ENCODE results near the gene SARS1.

SARS1 gene

DNA sequence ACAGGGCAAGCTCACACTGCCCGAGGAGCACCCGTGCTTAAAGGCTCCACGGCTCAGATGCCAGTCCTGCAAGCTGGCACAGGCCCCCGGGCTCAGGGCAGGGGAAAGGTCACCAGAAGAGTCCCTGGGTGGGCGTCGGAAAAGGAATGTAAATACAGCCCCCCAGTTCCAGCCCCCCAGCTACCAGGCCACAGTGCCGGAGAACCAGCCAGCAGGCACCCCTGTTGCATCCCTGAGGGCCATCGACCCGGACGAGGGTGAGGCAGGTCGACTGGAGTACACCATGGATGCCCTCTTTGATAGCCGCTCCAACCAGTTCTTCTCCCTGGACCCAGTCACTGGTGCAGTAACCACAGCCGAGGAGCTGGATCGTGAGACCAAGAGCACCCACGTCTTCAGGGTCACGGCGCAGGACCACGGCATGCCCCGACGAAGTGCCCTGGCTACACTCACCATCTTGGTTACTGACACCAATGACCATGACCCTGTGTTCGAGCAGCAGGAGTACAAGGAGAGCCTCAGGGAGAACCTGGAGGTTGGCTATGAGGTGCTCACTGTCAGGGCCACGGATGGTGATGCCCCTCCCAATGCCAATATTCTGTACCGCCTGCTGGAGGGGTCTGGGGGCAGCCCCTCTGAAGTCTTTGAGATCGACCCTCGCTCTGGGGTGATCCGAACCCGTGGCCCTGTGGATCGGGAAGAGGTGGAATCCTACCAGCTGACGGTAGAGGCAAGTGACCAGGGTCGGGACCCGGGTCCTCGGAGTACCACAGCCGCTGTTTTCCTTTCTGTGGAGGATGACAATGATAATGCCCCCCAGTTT, 36.9 kb downstream of the SARS1 start:
- no peak for DNase-seq (ENCODE audit: low read depth)

DNA sequence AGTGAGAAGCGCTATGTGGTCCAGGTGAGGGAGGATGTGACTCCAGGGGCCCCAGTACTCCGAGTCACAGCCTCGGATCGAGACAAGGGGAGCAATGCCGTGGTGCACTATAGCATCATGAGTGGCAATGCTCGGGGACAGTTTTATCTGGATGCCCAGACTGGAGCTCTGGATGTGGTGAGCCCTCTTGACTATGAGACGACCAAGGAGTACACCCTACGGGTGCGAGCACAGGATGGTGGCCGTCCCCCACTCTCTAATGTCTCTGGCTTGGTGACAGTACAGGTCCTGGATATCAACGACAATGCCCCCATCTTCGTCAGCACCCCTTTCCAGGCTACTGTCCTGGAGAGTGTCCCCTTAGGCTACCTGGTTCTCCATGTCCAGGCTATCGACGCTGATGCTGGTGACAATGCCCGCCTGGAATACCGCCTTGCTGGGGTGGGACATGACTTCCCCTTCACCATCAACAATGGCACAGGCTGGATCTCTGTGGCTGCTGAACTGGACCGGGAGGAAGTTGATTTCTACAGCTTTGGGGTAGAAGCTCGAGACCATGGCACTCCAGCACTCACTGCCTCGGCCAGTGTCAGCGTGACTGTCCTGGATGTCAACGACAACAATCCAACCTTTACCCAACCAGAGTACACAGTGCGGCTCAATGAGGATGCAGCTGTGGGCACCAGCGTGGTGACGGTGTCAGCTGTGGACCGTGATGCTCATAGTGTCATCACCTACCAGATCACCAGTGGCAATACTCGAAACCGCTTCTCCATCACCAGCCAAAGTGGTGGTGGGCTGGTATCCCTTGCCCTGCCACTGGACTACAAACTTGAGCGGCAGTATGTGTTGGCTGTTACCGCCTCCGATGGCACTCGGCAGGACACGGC, 37.8 kb downstream of the SARS1 start:
- DNase-seq (ENCODE audit: low read depth): no peak

DNA sequence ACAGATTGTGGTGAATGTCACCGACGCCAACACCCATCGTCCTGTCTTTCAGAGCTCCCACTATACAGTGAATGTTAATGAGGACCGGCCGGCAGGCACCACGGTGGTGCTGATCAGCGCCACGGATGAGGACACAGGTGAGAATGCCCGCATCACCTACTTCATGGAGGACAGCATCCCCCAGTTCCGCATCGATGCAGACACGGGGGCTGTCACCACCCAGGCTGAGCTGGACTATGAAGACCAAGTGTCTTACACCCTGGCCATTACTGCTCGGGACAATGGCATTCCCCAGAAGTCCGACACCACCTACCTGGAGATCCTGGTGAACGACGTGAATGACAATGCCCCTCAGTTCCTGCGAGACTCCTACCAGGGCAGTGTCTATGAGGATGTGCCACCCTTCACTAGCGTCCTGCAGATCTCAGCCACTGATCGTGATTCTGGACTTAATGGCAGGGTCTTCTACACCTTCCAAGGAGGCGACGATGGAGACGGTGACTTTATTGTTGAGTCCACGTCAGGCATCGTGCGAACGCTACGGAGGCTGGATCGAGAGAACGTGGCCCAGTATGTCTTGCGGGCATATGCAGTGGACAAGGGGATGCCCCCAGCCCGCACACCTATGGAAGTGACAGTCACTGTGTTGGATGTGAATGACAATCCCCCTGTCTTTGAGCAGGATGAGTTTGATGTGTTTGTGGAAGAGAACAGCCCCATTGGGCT, 38.6 kb downstream of the SARS1 start:
- DNase-seq (ENCODE audit: low read depth): no peak

DNA sequence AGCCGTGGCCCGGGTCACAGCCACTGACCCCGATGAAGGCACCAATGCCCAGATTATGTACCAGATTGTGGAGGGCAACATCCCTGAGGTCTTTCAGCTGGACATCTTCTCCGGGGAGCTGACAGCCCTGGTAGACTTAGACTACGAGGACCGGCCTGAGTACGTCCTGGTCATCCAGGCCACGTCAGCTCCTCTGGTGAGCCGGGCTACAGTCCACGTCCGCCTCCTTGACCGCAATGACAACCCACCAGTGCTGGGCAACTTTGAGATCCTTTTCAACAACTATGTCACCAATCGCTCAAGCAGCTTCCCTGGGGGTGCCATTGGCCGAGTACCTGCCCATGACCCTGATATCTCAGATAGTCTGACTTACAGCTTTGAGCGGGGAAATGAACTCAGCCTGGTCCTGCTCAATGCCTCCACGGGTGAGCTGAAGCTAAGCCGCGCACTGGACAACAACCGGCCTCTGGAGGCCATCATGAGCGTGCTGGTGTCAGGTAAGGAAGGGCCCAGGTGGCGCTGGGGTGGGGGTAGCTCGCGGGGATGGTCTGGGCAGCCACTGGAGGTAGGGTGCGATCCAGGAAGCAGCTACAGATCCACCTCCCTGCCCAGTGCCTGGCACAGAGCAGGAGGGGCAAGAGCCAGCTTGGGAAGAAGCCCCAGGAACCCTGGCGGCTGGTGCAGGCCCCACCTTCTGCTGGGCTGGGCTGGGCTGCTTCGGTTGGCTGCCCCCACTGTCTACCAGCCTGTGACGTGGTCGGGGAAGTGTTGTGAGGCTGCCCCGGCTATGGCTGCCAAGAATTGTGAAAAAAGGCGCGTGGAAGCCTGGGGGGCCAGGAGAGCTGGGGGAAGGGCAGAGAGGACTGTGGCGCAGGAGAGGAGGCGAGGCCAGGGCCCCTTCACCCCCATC, 39.4 kb downstream of the SARS1 start:
- no peak for DNase-seq (ENCODE audit: low read depth)

DNA sequence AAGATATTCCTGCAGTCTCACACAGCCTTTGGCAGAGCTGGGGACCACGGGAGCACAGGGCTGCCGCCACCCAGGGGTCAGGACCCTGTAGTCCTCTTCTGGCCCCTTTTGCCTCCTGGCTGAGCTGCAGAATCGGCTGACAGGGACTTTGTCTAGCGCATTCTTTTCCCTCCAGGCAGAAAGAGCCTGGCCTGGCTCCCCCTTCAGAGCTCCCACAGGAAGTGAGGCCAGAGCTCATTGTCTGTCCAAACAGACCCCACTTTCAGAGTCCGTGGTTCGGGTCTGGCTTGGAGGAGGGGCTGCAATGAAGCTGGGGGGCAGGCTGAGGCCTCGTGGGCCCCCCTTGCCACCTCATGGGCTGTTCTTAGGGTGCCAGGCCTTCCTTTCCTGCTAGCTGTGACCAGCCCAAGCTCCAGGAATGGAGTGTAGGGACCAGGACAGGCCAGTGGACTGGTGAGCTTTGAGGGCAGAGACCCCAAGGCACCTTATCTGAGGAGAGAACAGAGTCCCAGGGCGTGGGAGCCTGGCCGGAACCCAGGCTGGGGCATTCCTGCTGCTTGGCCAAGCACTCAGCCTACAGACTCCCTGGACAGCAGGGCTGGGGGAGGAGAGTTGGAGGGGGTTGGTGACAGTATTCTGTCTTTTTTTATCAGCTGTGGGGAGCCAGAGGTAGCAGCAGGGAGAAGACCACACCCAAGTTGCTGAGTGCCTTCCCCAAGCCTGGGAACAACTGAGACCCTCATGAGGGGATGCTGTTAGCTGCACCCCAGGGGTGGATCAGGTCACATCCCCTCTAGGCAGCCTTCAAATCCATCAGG, 40.3 kb downstream of the SARS1 start:
- no peak for DNase-seq (ENCODE audit: low read depth)

DNA sequence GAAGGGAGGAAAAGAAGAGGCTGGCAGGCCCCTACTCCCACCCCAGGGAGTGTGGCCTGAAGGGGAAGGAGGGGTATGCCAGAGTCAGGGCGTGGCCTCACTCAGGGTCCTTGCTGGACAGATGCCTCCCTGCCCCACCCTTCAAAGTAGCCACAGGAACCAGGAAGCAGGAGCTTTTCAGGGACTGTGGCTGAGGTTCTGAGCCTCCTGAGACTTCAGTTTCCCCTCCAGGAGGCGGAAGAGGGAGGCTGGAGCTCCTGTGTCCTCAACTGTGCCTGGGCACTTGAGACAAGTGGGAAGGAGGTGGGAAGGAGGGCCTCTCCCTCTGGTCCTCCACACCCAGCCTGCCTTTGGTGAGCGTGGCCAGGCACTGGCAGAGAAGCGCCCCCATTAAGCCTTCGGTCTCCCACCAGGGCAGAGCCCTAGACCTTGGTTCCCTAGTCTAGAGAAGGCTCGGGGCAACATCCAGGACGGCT, 40.9 kb downstream of the SARS1 start:
- no peak for DNase-seq (ENCODE audit: low read depth)

DNA sequence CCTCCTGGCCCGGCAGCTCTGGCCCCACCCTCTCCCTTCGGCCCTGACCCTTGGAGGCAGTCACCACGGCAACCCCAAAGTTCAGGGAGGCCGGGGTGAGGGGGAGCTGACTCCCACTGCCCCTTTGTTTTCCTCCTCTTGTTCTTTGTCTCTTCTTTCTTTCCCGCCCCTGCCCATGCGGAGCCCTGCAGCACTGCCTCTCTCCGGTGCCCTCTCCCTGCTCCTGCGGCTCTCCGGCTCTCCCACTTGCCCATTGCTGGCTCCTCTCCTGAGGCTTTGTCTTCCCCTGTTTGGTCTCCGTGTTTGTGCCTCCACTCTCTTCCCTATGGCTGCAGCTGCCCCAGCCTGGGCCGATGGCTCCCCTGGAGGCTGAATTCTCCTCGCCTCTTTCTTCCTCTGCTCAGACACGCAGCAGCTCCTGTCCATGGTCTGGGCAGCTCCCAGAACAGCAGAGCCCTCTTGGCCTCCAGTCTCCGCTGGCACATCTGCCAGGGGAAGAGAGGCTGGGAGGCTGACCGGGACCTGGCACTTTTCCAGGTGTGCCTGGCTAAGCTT, 41.5 kb downstream of the SARS1 start:
- DNase-seq (ENCODE audit: low read depth): no peak

DNA sequence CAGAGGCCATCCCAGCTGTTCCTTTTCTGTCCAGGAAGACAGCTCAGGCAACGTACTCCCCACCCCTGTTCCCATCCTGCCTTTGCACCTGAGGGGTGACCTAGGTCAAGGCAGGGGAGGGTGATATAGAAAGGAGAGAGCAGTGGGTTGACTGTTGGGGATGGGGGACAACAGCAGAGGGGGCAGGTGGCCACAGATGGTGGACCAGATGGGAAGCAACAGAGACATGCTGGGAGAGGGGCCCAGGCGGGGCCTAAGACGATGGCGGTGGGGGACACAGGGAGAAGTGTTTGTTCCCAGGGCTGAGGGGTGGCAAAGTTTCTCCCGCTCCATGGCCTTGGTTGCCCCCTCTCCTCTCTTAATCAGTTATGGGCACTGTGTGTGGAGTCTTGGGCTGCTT, 42.0 kb downstream of the SARS1 start:
- no peak for DNase-seq (ENCODE audit: low read depth)

DNA sequence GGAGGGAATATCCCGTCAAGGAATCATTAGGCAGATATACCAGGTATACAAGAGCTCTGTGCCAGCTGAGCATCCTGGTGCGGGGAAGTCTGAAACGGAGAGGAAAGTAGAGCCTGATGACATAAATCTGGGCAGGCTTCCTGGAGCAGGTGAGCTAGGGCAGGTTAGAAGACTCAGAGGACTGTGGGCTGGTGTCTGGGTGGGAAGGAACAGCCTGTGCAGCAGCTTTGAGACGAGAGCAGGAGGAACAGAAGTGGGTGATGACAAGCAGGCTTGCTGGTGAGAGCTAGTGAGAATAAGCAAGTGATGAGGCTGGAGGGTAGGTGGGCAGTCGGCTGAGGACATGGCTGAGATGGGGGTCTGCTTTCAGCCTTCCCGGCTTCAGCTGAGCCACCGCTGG, 42.4 kb downstream of the SARS1 start:
- DNase-seq (ENCODE audit: low read depth): no peak

DNA sequence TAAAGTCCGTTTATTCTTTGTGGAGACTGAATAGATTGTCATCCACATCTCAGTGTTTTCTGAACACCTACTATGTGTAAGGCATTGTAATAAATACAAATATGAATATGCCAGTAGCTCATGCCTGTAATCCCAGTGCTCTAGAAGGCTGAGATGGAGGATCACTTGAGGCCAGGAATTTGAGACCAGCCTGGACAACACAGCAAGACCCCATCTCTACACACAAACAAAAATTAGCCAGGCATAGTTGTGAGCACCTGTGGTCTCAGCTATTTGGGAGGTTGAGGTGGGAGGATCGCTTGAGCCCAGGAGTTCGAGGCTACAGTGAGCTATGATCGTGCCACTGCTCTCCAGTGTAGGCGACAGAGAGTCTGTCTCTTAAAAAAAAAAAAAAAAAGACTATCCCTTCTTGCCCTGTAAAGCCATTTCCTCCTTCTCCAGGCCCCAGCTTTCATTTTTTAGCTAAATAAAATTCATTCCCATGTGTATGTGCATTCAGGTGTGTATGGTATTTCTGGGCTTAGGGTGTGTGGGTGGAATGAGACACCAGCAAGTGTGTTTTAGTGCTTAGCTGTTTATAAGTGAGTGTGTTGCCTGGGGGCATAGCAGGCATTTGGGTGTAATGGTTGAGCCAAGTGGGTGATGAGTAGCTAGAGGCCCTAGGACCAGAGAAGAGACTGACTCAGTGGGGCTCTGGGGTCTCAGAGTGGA, 43.4 kb downstream of the SARS1 start:
- DNase-seq (ENCODE audit: low read depth): no peak

DNA sequence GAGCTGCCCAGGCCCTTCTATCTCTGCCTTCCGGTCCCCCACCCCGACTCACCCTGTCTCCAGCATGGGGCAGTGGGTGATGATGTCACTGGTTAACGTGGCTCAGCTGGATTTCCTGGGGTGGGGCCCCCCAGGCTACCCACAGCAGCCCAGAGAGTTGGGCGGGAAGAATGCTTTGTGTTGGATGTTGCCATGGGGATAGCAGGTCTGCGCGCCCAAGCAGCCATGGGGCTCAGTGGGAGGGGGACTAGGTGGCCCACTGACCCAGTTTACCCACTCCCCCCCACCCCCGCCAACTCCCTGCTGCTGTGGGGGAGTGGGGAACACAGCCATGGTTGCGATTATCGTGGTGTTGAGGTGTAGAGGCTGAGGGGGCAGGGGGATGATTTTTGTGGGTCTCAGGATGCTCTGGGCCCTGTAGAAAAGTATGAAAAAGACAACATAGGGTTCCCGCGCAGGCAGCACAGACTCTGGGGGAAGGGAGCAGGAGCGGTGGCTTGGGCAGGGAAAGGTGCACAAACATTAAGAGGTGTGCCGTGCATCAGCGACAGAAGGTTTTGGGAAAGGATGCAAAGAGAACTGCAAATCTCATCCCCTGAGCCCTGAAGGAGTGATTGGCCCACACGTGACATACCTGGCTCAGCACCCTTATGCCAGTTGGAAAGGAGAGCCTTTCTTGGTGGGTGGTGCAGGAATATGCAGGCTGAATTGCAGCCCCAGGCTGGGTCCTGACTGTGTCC, 44.1 kb downstream of the SARS1 start:
- DNase-seq (ENCODE audit: low read depth): no peak

DNA sequence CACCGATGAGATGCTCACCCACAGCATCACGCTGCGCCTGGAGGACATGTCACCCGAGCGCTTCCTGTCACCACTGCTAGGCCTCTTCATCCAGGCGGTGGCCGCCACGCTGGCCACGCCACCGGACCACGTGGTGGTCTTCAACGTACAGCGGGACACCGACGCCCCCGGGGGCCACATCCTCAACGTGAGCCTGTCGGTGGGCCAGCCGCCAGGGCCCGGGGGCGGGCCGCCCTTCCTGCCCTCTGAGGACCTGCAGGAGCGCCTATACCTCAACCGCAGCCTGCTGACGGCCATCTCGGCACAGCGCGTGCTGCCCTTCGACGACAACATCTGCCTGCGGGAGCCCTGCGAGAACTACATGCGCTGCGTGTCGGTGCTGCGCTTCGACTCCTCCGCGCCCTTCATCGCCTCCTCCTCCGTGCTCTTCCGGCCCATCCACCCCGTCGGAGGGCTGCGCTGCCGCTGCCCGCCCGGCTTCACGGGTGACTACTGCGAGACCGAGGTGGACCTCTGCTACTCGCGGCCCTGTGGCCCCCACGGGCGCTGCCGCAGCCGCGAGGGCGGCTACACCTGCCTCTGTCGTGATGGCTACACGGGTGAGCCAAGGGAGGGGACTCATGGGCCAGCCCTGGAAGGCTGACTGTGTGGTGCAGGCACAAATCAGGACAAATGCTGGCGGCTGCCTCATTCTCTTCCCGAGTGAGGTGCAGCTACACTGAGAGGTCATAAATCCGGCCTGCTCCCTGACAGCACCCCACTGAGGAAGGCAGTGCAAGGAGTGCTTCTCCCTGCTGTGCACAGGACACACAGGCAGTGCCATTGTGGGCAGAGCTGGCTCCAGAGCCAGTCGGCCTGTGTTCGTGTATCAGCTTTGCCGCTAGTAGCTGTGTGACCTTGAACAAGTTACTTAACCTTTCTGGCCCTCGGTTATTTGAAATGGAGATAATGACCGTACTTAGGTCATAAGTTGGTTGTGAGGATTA, 45.1 kb downstream of the SARS1 start:
- DNase-seq (ENCODE audit: low read depth): no peak

DNA sequence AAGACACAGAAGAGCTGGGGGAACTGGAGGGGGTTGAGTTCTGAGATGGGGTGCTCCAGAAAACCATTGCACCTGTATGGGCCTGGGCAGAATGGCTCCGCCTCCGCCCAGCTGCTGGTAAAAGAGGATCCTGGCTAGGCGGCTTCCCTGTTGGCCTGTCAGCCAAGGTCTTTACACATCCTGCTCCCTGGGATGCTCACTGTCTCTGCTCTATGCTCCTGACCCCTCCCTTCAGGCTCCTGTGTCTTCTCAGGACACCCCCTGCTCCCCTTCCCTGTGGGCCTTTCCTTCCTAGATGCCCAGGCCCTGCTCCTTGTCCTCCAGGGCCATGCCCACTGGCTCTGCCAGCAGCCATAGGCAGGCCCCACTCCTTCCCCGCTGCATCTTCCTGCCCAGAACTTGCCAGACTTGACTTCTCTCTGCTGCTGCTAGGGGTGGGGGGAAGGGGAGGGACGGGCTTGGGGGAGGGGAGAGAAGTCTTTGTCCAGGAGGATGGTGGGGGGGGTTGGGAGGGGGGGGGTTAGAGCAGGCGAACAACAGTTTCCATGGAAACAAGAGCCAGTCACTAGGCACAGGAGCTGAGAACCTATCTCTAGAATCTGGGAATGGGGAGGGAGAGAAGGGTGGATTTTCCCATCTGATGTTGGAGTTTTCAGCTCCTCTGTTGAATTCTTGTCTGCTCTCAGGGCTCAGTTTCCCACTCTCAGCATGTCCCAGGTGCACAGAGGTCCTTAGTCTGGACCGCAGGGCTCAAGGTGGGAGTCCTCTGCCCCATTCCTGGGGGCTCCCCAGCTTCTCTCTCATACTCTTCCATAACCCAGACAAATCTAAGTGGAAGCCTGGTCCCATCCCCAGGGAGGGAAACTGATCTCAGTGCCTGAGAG, 46.2 kb downstream of the SARS1 start:
- DNase-seq (ENCODE audit: low read depth): no peak

DNA sequence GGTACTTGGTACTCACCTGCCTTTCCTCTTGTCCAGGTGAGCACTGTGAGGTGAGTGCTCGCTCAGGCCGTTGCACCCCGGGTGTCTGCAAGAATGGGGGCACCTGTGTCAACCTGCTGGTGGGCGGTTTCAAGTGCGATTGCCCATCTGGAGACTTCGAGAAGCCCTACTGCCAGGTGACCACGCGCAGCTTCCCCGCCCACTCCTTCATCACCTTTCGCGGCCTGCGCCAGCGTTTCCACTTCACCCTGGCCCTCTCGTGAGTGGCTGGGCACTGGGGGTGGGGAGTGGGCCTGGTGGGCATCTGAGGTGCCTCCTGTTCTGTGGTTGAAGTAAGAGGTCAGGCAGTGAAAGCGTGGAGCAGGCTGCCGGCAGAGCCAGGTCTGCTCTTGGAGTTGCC, 47.3 kb downstream of the SARS1 start:
- no peak for DNase-seq (ENCODE audit: low read depth)

DNA sequence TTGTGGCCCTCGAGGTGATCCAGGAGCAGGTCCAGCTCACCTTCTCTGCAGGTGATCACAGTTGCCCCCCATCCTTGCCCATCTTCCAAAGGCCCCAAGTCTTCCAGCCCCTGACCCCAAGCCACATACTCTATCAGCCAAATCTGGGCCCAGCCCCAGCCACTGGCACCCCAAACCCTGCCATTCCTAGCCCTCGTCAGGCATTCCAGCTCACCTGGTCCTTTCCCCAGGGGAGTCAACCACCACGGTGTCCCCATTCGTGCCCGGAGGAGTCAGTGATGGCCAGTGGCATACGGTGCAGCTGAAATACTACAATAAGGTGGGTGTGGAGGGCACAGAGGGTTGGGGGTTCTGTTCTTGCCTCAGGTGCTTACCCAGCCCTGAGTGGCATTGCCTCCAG, 47.9 kb downstream of the SARS1 start:
- no peak for DNase-seq (ENCODE audit: low read depth)

DNA sequence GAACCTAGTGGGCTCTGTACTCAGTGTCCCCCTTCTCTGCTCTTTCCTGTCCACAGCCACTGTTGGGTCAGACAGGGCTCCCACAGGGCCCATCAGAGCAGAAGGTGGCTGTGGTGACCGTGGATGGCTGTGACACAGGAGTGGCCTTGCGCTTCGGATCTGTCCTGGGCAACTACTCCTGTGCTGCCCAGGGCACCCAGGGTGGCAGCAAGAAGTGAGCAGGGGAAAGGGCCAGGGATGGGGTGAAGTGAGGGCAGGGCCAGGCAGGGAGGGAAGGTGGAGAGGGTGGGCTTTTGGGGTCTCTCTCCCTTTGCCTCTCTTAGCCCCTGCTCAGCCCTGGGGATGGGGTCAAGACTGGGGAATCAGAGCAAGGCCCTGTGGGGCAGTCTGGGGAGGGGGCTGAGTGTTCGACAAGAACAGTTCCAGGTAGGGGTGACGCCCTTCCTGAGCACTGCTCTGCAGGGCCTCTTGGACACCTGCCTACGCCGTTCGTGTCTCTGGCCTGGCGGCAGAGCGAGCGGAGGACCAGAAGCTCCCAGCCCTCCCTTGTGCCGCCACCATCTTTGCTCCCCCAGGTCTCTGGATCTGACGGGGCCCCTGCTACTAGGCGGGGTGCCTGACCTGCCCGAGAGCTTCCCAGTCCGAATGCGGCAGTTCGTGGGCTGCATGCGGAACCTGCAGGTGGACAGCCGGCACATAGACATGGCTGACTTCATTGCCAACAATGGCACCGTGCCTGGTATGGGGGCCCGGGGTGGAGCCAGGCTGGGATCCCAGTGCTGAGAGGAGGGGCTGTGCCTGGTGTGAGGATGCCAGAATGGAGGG, 48.7 kb downstream of the SARS1 start:
- no peak for DNase-seq (ENCODE audit: low read depth)

All from HS-27A (cell line).